Measurements from ENCODE around the gene DNLZ.

DNLZ gene

DNA sequence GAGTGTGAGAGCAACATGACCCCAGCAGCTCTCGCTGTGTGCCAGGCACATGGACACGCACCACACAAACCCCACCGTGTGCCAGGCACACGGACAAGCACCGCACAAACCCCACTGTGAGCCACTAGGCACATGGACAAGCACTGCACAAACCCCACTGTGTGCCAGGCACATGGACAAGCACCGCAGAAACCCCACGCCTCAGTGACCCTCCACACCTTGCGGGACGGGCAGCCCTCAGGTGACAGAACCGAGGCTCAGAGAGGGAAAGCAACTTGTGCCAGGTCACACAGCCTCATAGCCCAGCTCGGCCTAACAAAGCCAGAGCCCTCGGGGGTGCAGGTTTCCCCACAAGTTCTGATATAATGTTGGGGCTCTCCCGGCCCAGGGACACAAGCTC is 38.2 kb downstream of the DNLZ start:
- Histone ChIP-seq H3K27ac (no peak overlapping the region), H3K9ac (no peak overlapping the region), H3K4me3 (ENCODE audit: low read depth, low read length) (no peak overlapping the region), H3K4me2 (ENCODE audit: low read length) (no peak overlapping the region), H3K79me2 (no peaks in the 10 kb centered on the region), H2AFZ (no peak overlapping the region), H3K36me3 (ENCODE audit: control insufficient read depth, insufficient read depth, low read length) (no peaks in the 10 kb centered on the region), H3K27me3 (ENCODE audit: control insufficient read depth, insufficient read depth, low read length) (no peaks in the 10 kb centered on the region), H3K9me3 (ENCODE audit: control insufficient read depth, low read length) (no peaks in the 10 kb centered on the region), H3K4me1 (no peaks in the 10 kb centered on the region)
- TF ChIP-seq, protein P1, sequence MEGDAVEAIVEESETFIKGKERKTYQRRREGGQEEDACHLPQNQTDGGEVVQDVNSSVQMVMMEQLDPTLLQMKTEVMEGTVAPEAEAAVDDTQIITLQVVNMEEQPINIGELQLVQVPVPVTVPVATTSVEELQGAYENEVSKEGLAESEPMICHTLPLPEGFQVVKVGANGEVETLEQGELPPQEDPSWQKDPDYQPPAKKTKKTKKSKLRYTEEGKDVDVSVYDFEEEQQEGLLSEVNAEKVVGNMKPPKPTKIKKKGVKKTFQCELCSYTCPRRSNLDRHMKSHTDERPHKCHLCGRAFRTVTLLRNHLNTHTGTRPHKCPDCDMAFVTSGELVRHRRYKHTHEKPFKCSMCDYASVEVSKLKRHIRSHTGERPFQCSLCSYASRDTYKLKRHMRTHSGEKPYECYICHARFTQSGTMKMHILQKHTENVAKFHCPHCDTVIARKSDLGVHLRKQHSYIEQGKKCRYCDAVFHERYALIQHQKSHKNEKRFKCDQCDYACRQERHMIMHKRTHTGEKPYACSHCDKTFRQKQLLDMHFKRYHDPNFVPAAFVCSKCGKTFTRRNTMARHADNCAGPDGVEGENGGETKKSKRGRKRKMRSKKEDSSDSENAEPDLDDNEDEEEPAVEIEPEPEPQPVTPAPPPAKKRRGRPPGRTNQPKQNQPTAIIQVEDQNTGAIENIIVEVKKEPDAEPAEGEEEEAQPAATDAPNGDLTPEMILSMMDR (IDR thresholded peaks at IDR 0.05), result no peak

DNA sequence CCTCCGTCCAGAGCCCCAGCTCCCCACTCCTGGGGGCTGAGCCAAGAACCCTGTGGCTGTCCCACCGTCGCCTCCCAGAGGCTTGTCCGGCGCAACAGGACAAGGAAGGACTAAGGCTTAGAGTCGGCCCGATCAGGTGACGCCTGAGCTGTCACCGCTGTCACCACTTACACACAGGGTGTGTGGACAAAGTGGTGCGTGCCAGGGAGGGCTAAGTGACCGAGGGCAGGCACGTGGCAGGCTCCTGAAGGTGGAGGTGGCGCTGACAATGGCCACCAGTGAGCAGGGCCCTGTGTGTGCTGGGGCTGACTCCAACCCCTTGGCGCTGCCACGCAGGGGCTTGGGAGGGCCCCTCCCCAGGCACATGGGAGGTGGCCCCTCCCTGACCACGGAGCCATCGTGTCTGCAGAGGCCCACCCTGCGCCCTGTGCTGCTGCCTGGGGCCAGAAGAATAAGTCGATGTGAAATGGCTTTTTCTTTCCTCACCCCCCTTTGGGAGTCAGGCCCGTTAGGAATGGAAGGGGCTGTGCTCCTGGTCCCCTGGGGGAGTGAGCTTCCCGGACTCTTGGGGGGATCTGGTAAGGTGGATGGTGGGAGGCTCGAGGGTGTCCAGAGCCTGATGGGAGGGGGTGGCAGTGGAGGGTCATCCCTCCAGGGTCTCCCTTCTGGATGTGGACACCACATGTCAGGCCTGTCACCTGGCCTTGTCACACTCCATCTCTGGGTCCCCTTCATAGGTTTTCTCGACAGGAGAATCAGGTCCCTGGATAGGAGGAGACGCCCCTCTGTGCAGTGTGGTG is 38.8 kb downstream of the DNLZ start:
- Histone ChIP-seq H3K4me1 (no peaks in the 10 kb centered on the region), H3K9ac (no peak overlapping the region), H3K36me3 (ENCODE audit: control insufficient read depth, insufficient read depth, low read length) (no peaks in the 10 kb centered on the region), H3K4me3 (ENCODE audit: low read depth, low read length) (no peak overlapping the region), H3K79me2 (no peaks in the 10 kb centered on the region), H3K4me2 (ENCODE audit: low read length) (no peak overlapping the region), H3K9me3 (ENCODE audit: control insufficient read depth, low read length) (no peaks in the 10 kb centered on the region), H3K27ac (no peak overlapping the region), H3K27me3 (ENCODE audit: control insufficient read depth, insufficient read depth, low read length) (no peaks in the 10 kb centered on the region), H2AFZ (no peak overlapping the region)
- TF ChIP-seq, protein P1 (IDR thresholded peaks at IDR 0.05), result no peak

DNA sequence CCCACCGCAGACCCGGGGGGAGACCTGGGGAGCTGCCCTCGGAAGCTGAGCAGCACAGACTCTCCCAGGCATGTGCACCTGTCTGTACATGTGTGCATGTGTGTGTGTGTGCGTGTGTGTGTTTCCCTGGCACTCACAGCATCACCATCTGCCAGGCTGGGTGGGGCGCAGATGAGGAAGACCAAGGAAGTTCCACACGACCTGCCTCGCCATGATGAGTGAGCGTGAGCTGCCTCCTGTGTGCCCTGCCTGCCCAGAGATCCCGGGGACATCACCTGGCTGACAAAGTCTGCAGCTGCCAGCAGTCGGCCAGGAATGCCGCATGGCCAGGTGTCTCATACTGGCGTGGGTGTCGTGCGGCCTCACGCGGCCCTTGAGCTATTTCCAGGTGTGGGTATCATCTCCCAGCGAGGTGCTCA is 40.2 kb downstream of the DNLZ start:
- Histone ChIP-seq H3K4me1 (no peaks in the 10 kb centered on the region), H3K27ac (no peak overlapping the region)

DNA sequence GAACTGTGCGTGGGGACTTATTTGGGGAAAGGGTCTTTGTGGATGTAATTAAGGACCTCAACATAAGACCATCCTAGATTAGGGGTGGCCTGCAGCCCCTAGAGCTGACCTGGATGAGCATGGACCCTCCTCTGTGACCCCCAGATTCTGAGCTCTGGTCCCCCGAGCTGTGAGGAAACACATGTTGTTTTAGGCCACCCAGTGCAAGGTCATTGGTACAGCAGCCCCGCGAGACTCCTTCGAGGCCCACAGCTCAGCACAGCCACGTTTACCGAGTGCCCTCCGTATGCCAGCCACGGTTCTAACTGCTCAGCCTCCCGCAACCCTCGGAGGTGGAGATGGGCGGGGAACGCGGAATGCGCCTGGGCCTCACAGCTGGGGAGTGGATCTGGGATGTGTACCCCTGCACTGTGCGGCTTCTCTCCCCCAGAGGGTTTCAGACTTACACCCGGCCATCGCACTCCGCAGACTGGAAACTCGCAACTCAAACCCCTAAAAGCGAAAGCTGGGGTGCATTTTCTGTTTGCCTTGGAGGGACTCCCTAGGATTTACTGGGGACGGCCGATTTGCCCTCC is 40.7 kb downstream of the DNLZ start:
- Histone ChIP-seq H3K9me3 (ENCODE audit: control insufficient read depth, low read length) (no peaks in the 10 kb centered on the region), H3K4me3 (ENCODE audit: low read depth, low read length) (no peak overlapping the region), H3K79me2 (no peaks in the 10 kb centered on the region), H3K27me3 (ENCODE audit: control insufficient read depth, insufficient read depth, low read length) (no peaks in the 10 kb centered on the region), H3K36me3 (ENCODE audit: control insufficient read depth, insufficient read depth, low read length) (no peaks in the 10 kb centered on the region), H3K9ac (no peak overlapping the region), H2AFZ (no peak overlapping the region), H3K4me1 (no peaks in the 10 kb centered on the region), H3K4me2 (ENCODE audit: low read length) (no peak overlapping the region), H3K27ac (no peak overlapping the region)
- TF ChIP-seq, protein P1 (IDR thresholded peaks at IDR 0.05), result no peak

More for the DNA sequence above, 40.2 kb downstream of the DNLZ start:
- no peaks in the 10 kb centered on the region for H3K36me3 ChIP-seq (ENCODE audit: control insufficient read depth, insufficient read depth, low read length)
- no peak overlapping the region for H3K4me3 ChIP-seq (ENCODE audit: low read depth, low read length)
- H3K79me2 ChIP-seq, result no peaks in the 10 kb centered on the region
- no peak overlapping the region for H3K9ac ChIP-seq
- TF ChIP-seq, protein P1 (IDR thresholded peaks at IDR 0.05), result no peak
- H3K9me3 ChIP-seq (ENCODE audit: control insufficient read depth, low read length), result no peaks in the 10 kb centered on the region
- H3K27me3 ChIP-seq (ENCODE audit: control insufficient read depth, insufficient read depth, low read length), result no peaks in the 10 kb centered on the region
- no peak overlapping the region for H3K4me2 ChIP-seq (ENCODE audit: low read length)
- no peak overlapping the region for H2AFZ ChIP-seq
